Chondrocyte (in vitro differentiated cells): ENCODE measurements around the gene FAM209B. TPM values are rescaled to one million over a fixed set of nuclear protein-coding genes. Genes with fewer than 3 reads are reported as not detected.
"Not testable (repeated sequence)": the region's sequence is repeated elsewhere in the genome, so short reads cannot be mapped to it uniquely, and the experiment has no call there.

Experiments used
- DNase-seq: peaks from one replicate; pipeline ENCODE4 v3.0.0; 2021; ENCODE audit warnings: mixed read lengths, low spot score
- H3K27ac Mint-ChIP-seq: one replicate; pipeline ENCODE4 v1.8.0; 2021; ENCODE audit warnings: mild to moderate bottlenecking, moderate library complexity, mixed read lengths; ENCODE audit not compliant: unreplicated experiment
- H3K27me3 Mint-ChIP-seq: 2 replicates; pipeline ENCODE4 v1.8.0; 2021; ENCODE audit warnings: low read depth, mixed read lengths
- H3K36me3 Mint-ChIP-seq: 2 replicates; pipeline ENCODE4 v1.8.0; 2021; ENCODE audit warnings: low read depth, mixed read lengths
- H3K4me1 Mint-ChIP-seq: 2 replicates; pipeline ENCODE4 v1.8.0; 2021; ENCODE audit warnings: low read depth, mild to moderate bottlenecking, mixed read lengths
- H3K4me3 Mint-ChIP-seq: one replicate; pipeline ENCODE4 v1.8.0; 2021; ENCODE audit warnings: mild to moderate bottlenecking, moderate library complexity, mixed read lengths; ENCODE audit not compliant: unreplicated experiment
- H3K9me3 Mint-ChIP-seq: 2 replicates; pipeline ENCODE4 v1.8.0; 2021; ENCODE audit warnings: low read depth, mixed read lengths
- long read RNA-seq: library from polyadenylated mRNA; stranded (forward); transcript quantifications from one replicate; pipeline ENCODE4 v2.0.0, GENCODE V29; 2021
- total RNA-seq: library from RNA; stranded (reverse); gene quantifications from 3 replicates; pipeline ENCODE4 v1.2.1, GENCODE V29; 2021
- TF ChIP-seq, protein P1 (sequence below): fragments of 200-600 bp; sonication (generic); IDR thresholded peaks from 2 replicates; pipeline ENCODE4 v1.5.0; 2021; ENCODE audit warnings: antibody characterized with exemption, mild to moderate bottlenecking, moderate library complexity

Gene FAM209B, protein sequence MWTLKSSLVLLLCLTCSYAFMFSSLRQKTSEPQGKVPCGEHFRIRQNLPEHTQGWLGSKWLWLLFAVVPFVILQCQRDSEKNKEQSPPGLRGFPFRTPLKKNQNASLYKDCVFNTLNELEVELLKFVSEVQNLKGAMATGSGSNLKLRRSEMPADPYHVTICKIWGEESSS
- total RNA-seq, result not detected in 3 replicates
- long read RNA-seq, result 0 reads

DNA sequence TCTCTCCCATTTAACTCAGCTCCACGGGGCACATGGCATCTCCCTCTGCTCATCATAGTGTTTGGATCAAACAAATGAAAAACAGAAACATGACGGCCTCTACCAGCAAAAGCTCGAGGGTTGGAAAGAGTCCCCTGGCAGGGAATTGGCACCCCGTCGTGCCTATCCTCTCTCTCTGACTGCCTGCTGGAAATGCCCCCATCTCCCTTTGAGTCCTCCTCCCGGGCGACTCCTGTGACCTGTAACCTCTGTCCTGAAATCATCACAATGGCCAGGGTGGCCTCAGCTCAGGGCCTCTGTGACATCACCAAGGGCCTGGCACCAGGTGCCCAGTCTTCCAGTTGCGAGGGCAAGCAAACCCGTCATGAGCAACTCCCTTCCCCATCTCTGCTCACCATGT is at the start of gene FAM209B:
TSS of gene FAM209B (plus strand) at position 301 of the 400 bp plus-strand sequence. CDS start at position 397, 96 bp downstream.
- H3K27me3 Mint-ChIP-seq, H3K9me3 Mint-ChIP-seq, H3K4me1 Mint-ChIP-seq, H3K27ac Mint-ChIP-seq, H3K36me3 Mint-ChIP-seq, H3K4me3 Mint-ChIP-seq: not testable (repeated sequence)
- DNase-seq, result peak; percentile 29

DNA sequence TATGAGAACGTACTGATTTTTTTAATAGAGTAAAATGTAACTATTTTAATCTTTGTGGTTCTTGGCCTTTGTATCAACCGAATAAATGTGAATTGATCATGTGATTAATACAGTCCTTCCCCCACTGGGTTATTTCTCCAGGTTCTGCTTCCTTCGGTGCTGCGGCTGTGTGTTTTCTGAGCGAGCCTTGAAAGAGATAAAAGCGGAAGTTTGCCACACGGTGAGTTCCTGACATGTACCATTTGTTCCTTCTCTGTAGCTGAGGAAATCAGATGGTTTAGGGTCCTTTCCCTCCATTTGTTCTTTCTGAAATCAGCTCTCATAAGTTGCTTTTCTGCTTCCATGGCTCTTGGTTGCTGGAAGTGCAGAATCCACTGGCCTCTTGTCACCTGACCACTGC is 49.1 kb upstream of the FAM209B start:
- no peak overlapping the region for H3K4me3 Mint-ChIP-seq
- peaks cover 17% of the 10 kb centered on the region for H3K4me1 Mint-ChIP-seq
- TF ChIP-seq, protein P1, sequence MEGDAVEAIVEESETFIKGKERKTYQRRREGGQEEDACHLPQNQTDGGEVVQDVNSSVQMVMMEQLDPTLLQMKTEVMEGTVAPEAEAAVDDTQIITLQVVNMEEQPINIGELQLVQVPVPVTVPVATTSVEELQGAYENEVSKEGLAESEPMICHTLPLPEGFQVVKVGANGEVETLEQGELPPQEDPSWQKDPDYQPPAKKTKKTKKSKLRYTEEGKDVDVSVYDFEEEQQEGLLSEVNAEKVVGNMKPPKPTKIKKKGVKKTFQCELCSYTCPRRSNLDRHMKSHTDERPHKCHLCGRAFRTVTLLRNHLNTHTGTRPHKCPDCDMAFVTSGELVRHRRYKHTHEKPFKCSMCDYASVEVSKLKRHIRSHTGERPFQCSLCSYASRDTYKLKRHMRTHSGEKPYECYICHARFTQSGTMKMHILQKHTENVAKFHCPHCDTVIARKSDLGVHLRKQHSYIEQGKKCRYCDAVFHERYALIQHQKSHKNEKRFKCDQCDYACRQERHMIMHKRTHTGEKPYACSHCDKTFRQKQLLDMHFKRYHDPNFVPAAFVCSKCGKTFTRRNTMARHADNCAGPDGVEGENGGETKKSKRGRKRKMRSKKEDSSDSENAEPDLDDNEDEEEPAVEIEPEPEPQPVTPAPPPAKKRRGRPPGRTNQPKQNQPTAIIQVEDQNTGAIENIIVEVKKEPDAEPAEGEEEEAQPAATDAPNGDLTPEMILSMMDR, result no peak
- no peak overlapping the region for H3K27ac Mint-ChIP-seq
- peaks cover 37% of the 10 kb centered on the region for H3K36me3 Mint-ChIP-seq
- H3K27me3 Mint-ChIP-seq, result no peaks in the 10 kb centered on the region
- no peaks in the 10 kb centered on the region for H3K9me3 Mint-ChIP-seq
- no peak for DNase-seq

DNA sequence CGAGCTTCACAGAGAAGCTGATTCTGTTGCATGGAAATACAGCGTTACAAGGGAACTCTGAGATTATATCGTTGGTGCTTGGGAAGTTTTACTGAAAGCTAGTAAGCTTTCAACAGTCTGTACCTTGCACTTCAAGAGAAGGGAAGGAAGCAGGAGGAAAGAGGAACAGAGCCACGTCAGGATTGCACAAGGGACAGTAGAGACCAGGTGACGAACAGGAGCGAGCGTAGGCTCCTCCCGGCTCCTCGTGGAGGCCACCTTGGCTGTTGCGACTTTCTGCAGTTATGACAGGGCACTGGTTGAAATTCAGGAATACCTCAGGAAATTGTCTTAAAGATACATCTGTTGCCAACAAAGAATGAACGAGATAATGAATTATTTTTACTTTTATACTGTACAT is 45.8 kb upstream of the FAM209B start:
- peaks cover 31% of the 10 kb centered on the region for H3K36me3 Mint-ChIP-seq
- no peaks in the 10 kb centered on the region for H3K27me3 Mint-ChIP-seq
- H3K9me3 Mint-ChIP-seq, result no peaks in the 10 kb centered on the region
- no peak for DNase-seq
- H3K4me1 Mint-ChIP-seq, result peaks cover 23% of the 10 kb centered on the region
- H3K4me3 Mint-ChIP-seq, result no peak overlapping the region
- TF ChIP-seq, protein P1, result no peak
- no peak overlapping the region for H3K27ac Mint-ChIP-seq

DNA sequence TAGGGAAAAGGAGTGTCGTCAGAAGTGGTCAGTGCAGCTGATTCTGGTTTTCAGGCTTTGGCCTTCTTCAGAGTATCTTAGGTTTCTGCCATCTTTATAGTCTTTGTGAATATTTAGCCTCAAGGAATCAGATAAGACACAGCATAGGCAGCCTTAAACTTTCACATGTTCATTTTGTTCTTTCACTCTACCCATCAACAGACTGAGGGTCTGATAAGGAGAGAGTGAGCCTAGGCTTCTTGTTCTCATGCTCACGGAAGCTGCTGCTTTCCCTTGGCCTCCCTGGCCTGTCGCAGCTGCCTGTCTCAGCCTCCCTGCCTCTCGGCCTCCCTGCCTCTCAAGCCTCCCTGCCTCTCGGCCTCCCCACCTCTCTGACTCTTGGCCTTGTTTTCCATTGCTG is 44.5 kb upstream of the FAM209B start:
- no peaks in the 10 kb centered on the region for H3K9me3 Mint-ChIP-seq
- H3K4me3 Mint-ChIP-seq, result no peak overlapping the region
- TF ChIP-seq, protein P1, result no peak
- no peak overlapping the region for H3K27ac Mint-ChIP-seq
- H3K27me3 Mint-ChIP-seq, result no peaks in the 10 kb centered on the region
- H3K36me3 Mint-ChIP-seq, result peaks cover 30% of the 10 kb centered on the region
- DNase-seq, result no peak
- peaks cover 23% of the 10 kb centered on the region for H3K4me1 Mint-ChIP-seq

DNA sequence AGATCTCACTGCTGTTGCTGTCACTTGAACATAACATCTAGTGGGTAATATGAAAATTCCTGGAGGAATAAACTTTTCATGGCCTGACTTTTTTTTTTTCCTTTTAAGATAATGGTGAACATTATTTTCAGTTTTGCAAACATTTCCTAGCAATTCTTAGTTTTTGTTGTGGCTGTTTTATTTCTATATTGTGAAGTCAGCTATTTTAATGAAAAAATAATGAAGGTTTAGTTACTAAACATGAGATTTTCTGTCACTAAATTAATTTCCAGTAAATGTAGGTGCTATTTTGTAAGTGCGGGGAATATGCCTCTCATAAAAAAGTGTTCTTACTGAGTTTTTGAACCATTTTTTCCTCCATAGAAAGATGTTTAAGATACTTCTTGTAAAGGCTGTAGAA is 31.9 kb upstream of the FAM209B start:
- TF ChIP-seq, protein P1, result no peak
- no peaks in the 10 kb centered on the region for H3K4me1 Mint-ChIP-seq
- H3K9me3 Mint-ChIP-seq, result peaks cover 7% of the 10 kb centered on the region
- no peak overlapping the region for H3K27ac Mint-ChIP-seq
- H3K36me3 Mint-ChIP-seq, result peaks cover 11% of the 10 kb centered on the region
- no peak overlapping the region for H3K4me3 Mint-ChIP-seq
- no peak for DNase-seq
- H3K27me3 Mint-ChIP-seq, result no peaks in the 10 kb centered on the region

DNA sequence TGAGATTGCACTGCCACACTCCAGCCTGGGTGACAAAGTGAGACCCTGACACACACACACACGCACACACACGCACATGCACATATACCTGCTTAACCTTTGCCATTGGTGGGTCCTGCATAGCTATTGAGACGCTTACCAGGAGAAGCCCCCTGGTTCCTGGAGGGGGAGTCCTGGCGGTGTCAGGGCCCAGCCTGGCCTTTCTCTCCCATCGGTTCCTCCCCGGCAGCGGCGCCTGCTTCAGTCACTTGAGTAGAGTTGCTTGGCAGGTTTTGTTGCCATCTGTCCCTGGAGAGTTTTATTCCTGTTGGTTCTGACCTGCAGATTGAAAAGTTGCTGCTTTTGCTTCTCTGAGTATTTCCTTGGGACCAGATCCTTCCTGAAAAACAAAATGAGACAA is 29.1 kb upstream of the FAM209B start:
- no peaks in the 10 kb centered on the region for H3K36me3 Mint-ChIP-seq
- no peak for DNase-seq
- TF ChIP-seq, protein P1, result no peak
- H3K4me1 Mint-ChIP-seq, result no peaks in the 10 kb centered on the region
- no peaks in the 10 kb centered on the region for H3K9me3 Mint-ChIP-seq
- H3K27me3 Mint-ChIP-seq, result no peaks in the 10 kb centered on the region
- H3K27ac Mint-ChIP-seq, result no peak overlapping the region
- no peak overlapping the region for H3K4me3 Mint-ChIP-seq
